Ovary (tissue), 9 donors: ENCODE data around the gene CEACAM7. TPM values are rescaled to one million over a fixed set of nuclear protein-coding genes. Genes with fewer than 3 reads are reported as not detected.
"Not testable (repeated sequence)": the region's sequence is repeated elsewhere in the genome, so short reads cannot be mapped to it uniquely, and the experiment has no call there.

ENCODE experiments used
- DNase-seq, 5 donors: peaks; one replicate each; pipeline ENCODE4 v3.0.0-alpha.2; 2019 to 2020
- H3K27ac ChIP-seq, 2 donors: fragments of 200-600 bp; one replicate each; pipeline versions ENCODE4 v1.5.1 to v1.8.0; 2019 to 2022
- H3K27me3 ChIP-seq: fragments of 200-600 bp; one replicate; pipeline ENCODE4 v1.8.0; 2022
- H3K36me3 ChIP-seq: fragments of 200-600 bp; sonication (generic); one replicate; pipeline ENCODE4 v1.5.1; 2019
- H3K4me1 ChIP-seq: one replicate; pipeline ENCODE4 v1.8.1; 2013; ENCODE audit warnings: mild to moderate bottlenecking, moderate library complexity; ENCODE audit not compliant: insufficient read depth
- H3K4me3 ChIP-seq: fragments of 200-600 bp; sonication (generic); one replicate; pipeline ENCODE4 v1.5.1; 2017
- H3K9me3 ChIP-seq, 2 donors: fragments of 200-600 bp in 1 of 2; sonication (generic) in 1 of 2; one replicate each; pipeline versions ENCODE4 v1.5.1 to v1.8.1; 2013 to 2019; ENCODE audit warnings: mild to moderate bottlenecking in 1 of 2, moderate library complexity in 1 of 2
- CTCF ChIP-seq, 3 donors: fragments of 450-650 bp in 2 of 3; fragments of 200-600 bp in 1 of 3; IDR thresholded peaks; one replicate each; pipeline versions ENCODE4 v1.5.1 to v1.8.0; 2016 to 2022; ENCODE audit warnings: antibody characterized with exemption in 3 of 3, mild to moderate bottlenecking in 1 of 3
- EP300 ChIP-seq: sonication (generic); formaldehyde crosslinking; IDR thresholded peaks from one replicate; pipeline ENCODE4 v1.6.1; 2017; ENCODE audit warnings: antibody characterized with exemption
- POLR2A ChIP-seq: fragments of 450-650 bp; IDR thresholded peaks from one replicate; pipeline ENCODE4 v1.6.1; 2017; ENCODE audit warnings: antibody characterized with exemption, mild to moderate bottlenecking, moderate library complexity
- WGBS, 3 donors: extraction: QIAGEN DNeasy Blood & Tissue Kit in 1 of 3; methylation state at CpG; one replicate each; pipeline versions ENCODE4 v1.1.5 to v1.1.7; 2013 to 2017; 5-methylcytosine and 5-hydroxymethylcytosine counted together
- intact Hi-C, 4 donors: fragments of 100-400 bp; cut with DNase I; formaldehyde crosslinking; loops; one replicate each; pipeline versions ENCODE4 v1.11.0 to v1.15.1; 2022 to 2023
- polyA plus RNA-seq, 2 donors: library from polyadenylated mRNA; stranded (reverse); fragments of 200-250 nt in 1 of 2; fragments of 350-450 nt in 1 of 2; fragmentation: Illumina TruSeq in 1 of 2; extraction: RNeasy Lipid Tissue Mini Kit (QIAGEN cat#74804) in 1 of 2; gene quantifications; one replicate each; pipeline ENCODE4 v1.2.3, GENCODE V29; 2013 to 2014
- total RNA-seq, 7 donors: library from RNA; depleted of rRNA in 2 of 7; stranded (reverse); fragments of >200 nt in 2 of 7; fragmentation: NEBNext Ultra II Directional in 3 of 7; extraction: Animal tissue kit (Norgen Biotek cat#: 25700) in 3 of 7; gene quantifications; one replicate each; pipeline versions ENCODE4 v1.1.0 to v1.2.4, GENCODE V29; 2016 to 2023
- donor health status: DM: no; HTN: no; CAD: no; lungs with moderate emphysema.
- donor health status: DM: no; HTN: no; CAD: no.
- donor health status: Bipolar disorder and iron deficiency.
- donor health status: DM: yes; HTN: yes; CAD: no.
- donor health status: DM: no; HTN: no; CAD: no.
- donor health status: DM: yes; HTN: yes; CAD: no.

CEACAM7 gene
- total and polyA plus RNA-seq, 9 donors, result 0.08 to 0.55 TPM; not detected in 7

GRCh38 chr19:41671486-41671885 lies 16.6 kb downstream of the CEACAM7 start:
- H3K4me3 ChIP-seq, result no peak overlapping the region
- WGBS, 3 donors, result 61 to 73% (median 70%) methylated on average over 5 of the region's 5 CpGs

GRCh38 chr19:41670755-41671154 lies 17.3 kb downstream of the CEACAM7 start:
- DNase-seq, result no peak
- H3K36me3 ChIP-seq, result no peaks in the 10 kb centered on the region
- no peaks in the 10 kb centered on the region for H3K27me3 ChIP-seq
- no peaks in the 10 kb centered on the region for H3K4me1 ChIP-seq
- H3K27ac ChIP-seq, result no peak overlapping the region
- H3K9me3 ChIP-seq, result no peaks in the 10 kb centered on the region
- intact Hi-C loops, result no loop called here
- TF ChIP-seq EP300, result no peak
- no peak for TF ChIP-seq POLR2A
- no peak for TF ChIP-seq CTCF (IDR thresholded peaks at IDR 0.05)
- no peak overlapping the region for H3K4me3 ChIP-seq

More at GRCh38 chr19:41671486-41671885, 16.6 kb downstream of the CEACAM7 start:
- DNase-seq, result no peak
- intact Hi-C loops, result no loop called here
- no peaks in the 10 kb centered on the region for H3K9me3 ChIP-seq
- no peak for TF ChIP-seq CTCF (IDR thresholded peaks at IDR 0.05)
- TF ChIP-seq EP300, result no peak
- TF ChIP-seq POLR2A, result no peak
- H3K4me1 ChIP-seq, result no peaks in the 10 kb centered on the region
- H3K27me3 ChIP-seq, result no peaks in the 10 kb centered on the region
- H3K27ac ChIP-seq, result no peak overlapping the region
- H3K36me3 ChIP-seq, result no peaks in the 10 kb centered on the region

DNA sequence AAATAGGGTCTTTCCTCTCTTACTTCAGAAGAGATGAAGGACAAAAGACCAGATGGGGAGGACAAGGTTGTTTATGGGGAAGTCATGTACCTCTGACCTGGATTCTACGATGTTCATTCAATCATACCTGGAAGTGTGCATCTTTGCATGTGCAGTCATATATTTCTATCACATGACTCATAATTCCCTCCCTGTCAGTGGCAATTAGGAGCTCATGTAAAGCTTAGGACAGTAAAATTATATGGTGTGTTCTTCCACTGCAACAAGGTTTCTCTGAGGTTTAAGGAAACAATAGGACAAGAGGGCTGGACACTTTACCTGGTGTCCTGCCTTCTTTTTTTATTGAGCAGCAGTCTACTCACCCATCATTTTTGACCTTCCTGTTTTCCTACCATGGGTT lies 19.8 kb downstream of the CEACAM7 start:
- Histone ChIP-seq H3K9me3 (no peaks in the 10 kb centered on the region), H3K27me3 (no peaks in the 10 kb centered on the region), H3K36me3 (no peaks in the 10 kb centered on the region), H3K4me3 (no peak overlapping the region), H3K27ac (no peak overlapping the region), H3K4me1 (no peaks in the 10 kb centered on the region)
- TF ChIP-seq POLR2A (no peak), EP300 (no peak), CTCF (IDR thresholded peaks at IDR 0.05) (no peak)
- WGBS, 3 donors, result 61 to 68% (median 61%) methylated on average over 1 of the region's 1 CpG
- intact Hi-C loops, result no loop called here
- no peak for DNase-seq

- Histone ChIP-seq H3K4me3 (no peak overlapping the region), H3K36me3 (no peaks in the 10 kb centered on the region), H3K4me1 (no peaks in the 10 kb centered on the region), H3K27ac (no peak overlapping the region), H3K27me3 (no peaks in the 10 kb centered on the region), H3K9me3 (no peaks in the 10 kb centered on the region)
- TF ChIP-seq POLR2A (no peak), CTCF (IDR thresholded peaks at IDR 0.05) (no peak), EP300 (no peak)
- intact Hi-C loops, result no loop called here
- no peak for DNase-seq
- WGBS, 3 donors, result 59 to 62% (median 59%) methylated on average over 2 of the region's 2 CpGs
Measured at GRCh38 chr19:41666075-41666474, 22.0 kb downstream of the CEACAM7 start.

GRCh38 chr19:41657157-41657556 lies 30.9 kb downstream of the CEACAM7 start:
- Histone ChIP-seq H3K27ac (no peak overlapping the region), H3K36me3 (no peaks in the 10 kb centered on the region), H3K4me3 (no peak overlapping the region), H3K9me3 (no peaks in the 10 kb centered on the region), H3K4me1 (no peaks in the 10 kb centered on the region), H3K27me3 (no peaks in the 10 kb centered on the region)
- TF ChIP-seq POLR2A, result no peak
- TF ChIP-seq CTCF (IDR thresholded peaks at IDR 0.05), result no peak
- no peak for TF ChIP-seq EP300
- intact Hi-C loops, result no loop called here
- WGBS, 3 donors, result 24 to 43% (median 35%) methylated on average over 2 of the region's 2 CpGs
- DNase-seq, result no peak

DNA sequence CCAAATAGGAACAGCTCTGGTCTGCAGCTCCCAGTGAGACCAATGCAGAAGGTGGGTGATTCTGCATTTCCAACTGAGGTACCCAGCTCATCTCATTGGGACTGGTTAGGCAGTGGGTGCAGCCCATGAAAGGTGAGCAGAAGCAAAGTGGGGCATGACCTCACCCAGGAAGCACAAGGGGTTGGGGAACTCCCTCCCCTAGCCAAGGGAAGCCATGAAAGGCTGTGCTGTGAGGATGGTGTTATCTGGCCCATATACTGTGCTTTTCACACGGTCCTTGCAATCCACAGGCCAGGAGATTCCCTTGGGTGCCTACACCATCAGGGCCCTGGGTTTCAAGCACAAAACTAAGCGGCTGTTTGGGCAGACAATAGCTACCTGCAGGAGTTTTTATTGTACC lies 31.3 kb downstream of the CEACAM7 start:
- intact Hi-C loops, H3K27ac ChIP-seq, H3K4me1 ChIP-seq, DNase-seq, H3K4me3 ChIP-seq, H3K27me3 ChIP-seq, H3K36me3 ChIP-seq, H3K9me3 ChIP-seq: not testable (repeated sequence)
- 39 to 56% (median 54%) methylated on average over 2 of the region's 2 CpGs for WGBS, 3 donors
